HG03103 (cell line): Measurements from ENCODE around the gene EMX2.

Experiments used
- ATAC-seq: cut with Tn5 transposase; IDR thresholded peaks from one replicate; pipeline ENCODE4 v1.9.1; 2021; ENCODE audit warnings: low read depth; ENCODE audit not compliant: unreplicated experiment

Gene EMX2

DNA sequence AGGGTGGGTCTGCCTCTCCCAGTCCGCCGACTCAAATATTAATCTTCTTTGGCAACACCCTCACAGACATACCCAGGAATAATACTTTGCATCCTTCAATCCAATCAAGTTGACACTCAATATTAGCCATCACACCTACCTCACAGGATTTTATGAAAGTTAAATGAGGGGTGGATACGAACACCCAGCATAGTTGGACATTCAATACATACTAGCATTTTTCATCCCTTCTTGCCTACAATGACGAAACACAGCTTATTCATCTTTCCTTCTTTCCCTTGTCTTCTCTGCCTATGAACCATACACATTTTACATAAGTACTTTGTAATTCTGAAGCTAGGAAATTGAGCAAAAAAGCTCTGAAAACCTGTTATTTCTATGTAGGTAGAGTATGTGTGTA, 48.5 kb downstream of the EMX2 start:
- no peak for ATAC-seq

DNA sequence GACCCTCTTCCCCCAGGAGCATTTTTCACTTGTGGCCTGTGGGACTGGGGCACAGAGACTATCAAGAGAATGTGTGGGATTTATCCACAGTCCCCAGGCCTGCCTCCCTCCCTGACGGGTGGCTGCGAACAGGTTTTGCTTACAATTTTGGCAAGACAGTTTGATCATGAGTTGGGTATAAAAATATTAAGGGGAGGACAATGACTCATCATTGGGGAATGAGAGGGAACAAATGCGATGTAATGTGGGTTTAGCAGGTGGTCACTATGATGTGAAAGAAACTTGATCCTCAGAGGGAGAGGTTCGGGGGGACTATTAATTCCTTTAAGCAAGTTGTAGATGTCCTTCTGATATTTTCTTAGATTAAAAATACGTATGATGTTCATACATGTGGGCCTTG, 52.2 kb downstream of the EMX2 start:
- ATAC-seq: no peak

DNA sequence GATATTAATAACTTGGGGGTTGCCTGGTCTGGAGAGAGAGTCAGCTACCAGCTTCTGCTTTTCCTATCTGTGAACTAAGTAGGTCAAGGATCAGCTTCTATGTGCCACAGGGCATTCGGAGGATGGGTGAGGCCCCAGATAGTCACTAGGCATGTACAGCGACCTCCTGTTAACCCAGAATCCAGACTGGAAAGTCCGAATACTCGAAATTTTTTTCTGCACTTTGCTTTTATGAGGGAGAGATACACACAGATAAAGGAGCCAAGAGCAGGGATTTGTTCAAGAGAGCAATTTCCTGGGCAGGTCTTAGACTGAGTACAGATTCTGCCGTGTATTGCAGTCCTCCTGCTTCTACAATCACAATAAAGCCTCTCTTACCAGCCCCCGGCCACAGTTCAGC, 54.2 kb downstream of the EMX2 start:
- no peak for ATAC-seq

DNA sequence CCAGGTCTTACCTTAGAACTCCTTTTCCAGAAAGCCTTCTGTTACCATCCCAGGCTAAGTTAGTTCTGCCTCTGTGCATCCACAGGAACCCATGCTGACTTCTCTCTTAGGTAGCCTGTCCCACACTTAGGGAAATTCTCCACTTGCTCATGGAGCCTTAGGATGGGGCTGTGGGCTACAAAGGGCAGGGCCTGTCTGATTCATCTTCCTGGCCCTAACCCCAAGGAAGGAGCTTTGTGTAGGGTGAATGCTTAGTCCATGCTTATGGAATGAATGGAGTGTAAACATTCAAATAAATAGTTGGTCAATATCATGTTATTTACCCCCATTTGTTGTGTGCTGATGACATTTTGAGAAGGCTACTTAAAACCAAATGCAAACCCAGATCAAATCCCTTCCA, 54.7 kb downstream of the EMX2 start:
- no peak for ATAC-seq
